SK-N-DZ (cell line): ENCODE data around the gene OLIG1.

ENCODE experiments used
- DNase-seq: peaks from one replicate; pipeline ENCODE4 v3.0.0-alpha.2; 2015; ENCODE audit warnings: low spot score

OLIG1 gene

DNA sequence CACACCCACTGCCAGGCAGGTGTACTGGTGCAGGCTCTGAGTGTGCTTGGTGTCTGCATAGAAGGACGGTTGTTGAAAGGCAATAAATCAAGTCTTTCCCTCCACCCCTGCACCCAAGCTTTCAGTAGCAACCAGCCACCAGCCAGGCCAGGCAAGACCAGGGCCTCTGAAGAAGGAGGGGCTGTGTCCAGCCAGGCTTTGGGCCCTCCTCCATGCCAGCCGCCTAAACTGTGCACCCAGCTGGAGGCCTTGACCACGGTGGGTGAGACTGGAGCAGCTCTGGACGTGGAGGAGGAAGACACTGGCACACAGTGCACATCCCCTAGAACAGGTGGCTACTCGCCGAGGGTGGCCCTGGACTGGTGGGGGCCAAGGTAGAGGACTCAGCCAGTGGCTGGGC is 39.3 kb upstream of the OLIG1 start:
- no peak for DNase-seq

DNA sequence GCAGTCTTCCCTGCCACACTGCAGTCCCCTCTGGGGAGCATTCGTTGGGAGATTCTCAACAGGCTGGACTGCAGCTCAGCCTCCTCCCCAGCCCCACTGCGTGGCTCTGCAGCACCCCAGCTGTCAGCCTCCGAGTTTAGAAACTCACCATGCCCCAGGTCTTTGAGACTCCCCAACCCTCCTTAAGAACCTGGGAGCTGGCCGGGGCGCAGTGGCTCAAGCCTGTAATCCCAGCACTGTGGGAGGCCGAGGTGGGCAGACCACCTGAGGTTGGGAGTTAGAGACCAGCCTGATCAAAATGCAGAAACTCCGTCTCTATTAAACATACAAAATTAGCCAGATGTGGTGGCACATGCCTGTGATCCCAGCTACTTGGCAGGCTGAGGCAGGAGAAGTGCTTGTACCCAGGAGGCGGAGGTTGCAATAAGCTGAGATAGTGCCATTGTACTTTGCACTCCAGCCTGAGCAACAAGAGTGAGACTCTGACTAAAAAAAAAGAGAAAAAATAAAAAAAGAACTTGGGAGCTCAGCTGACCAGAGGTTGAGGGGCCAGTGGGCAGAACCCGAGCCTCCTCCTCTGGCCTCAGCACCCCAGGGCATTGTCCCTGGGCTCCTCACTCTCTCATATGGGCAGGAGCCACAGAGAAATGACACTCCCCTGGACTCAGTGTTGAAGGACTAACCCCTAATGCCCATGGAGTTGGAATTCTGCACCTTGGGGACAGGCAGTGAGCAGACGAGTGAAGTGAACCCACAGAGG is 38.6 kb upstream of the OLIG1 start:
- no peak for DNase-seq

DNA sequence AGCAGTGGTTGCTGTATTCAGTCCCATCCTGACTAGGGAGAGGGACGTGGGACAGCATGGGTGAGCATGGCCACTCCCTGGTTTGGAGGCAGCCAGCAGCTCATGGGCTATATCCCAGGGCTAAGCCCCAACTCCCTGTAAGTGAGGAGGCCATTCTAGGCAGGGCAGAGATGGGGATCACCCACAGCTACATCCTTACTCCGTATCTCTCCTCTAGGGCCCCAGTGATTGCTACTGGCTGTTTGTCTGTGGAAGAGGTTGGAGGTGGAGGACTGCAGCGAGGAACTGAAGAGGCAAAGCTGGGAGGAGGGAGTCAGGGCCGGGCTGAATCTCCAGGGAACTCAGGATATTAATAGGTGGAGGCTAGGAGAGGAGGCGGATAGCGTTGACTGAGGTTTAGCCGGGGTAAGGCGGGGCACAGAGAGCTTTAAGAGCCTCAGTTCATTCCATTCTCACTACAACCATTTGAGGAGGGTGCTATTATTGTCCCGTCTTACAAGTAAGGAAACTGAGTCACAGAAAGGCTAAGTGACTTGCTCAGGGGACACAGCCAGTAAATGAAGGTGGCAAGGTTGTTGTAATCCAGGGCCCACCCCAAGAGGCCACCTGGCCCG is 37.4 kb upstream of the OLIG1 start:
- DNase-seq: no peak

DNA sequence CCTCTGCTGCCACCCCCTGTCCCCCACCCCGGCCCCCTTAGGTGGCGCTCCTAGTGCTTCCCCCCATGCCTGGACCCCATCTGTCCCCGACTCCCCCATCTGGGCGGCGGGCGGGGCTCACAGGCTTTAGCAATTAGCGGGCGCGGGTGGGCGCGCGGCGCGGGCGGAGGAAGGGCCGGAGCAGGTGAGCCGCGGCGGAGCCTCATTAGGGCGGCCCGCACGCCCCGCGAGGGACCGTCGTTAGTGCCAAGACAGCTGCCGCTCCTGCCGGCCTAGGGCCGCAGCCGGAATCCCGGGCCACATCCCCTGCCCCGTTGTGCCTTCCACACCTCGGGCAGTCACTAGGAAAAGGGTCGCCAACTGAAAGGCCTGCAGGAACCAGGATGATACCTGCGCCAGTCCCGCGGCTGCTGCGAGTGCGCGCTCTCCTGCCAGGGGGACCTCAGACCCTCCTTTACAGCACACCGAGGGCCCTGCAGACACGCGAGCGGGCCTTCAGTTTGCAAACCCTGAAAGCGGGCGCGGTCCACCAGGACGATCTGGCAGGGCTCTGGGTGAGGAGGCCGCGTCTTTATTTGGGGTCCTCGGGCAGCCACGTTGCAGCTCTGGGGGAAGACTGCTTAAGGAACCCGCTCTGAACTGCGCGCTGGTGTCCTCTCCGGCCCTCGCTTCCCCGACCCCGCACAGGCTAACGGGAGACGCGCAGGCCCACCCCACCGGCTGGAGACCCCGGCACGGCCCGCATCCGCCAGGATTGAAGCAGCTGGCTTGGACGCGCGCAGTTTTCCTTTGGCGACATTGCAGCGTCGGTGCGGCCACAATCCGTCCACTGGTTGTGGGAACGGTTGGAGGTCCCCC is 36.6 kb upstream of the OLIG1 start:
- DNase-seq: no peak

DNA sequence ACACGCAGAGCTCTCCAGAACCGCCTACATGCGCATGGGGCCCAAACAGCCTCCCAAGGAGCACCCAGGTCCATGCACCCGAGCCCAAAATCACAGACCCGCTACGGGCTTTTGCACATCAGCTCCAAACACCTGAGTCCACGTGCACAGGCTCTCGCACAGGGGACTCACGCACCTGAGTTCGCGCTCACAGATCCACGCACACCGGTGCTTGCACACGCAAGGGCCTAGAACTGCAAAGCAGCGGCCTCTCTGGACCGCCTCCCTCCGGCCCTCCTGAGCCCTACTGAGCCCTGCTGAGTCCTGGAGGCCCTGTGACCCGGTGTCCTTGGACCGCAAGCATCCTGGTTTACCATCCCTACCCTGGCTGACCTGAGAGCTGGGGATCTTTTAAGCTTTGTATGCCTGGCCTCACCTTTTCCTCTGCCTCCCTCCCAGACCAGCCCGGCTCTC is 36.0 kb upstream of the OLIG1 start:
- DNase-seq: no peak

DNA sequence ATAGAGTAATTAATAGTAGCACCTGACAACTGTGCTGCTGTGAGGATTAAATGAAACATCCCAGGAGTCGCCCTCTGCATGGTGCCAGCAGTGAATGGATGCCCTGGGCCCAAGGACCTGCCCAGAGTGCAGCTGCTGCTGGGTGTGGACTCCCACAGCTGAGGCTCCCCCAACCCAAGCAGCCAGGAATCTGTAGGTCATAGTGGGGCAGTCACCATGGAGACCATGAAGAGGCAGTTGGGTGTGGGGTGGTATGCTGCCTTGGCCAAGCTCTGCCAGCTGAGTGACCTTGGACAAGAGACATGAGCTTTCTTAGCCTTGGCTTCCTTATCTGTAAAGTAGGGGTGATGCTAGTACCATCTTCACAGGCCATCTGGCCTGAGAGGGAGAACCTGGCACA is 34.8 kb upstream of the OLIG1 start:
- DNase-seq: no peak

DNA sequence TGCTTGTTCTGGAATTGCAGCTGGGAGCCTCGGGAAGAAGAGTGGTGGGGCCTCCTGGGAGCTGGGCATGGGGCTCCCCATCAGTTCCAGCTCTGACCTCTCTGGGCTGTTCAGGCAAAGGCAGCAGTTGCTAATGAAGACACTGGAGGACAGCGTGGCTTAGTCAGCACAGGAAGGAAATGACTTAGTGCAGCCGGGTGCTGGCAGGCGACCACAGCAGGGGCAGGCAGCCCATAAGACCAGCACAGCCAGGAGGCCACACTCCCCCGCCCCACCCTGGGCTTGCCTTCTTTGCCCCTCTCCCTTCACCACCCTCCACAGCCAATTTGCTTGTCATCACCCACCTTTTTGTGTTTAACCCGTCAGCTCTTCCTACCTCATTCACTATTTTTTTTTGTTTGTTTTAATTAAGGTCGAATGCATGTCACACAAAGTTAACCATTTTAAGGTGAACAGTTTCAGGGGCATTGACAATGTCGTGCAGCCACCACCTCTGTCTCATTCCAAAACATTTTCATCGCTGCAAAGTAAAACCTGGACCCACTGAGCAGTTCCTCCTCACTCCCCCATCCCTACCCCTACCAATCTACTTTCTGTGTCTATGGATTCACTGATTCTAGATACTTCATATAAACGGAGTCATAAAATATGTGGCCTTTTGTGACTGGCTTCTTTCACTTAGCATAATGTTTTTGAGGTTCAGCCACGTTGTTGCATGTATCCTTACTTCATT is 33.3 kb upstream of the OLIG1 start:
- DNase-seq: no peak

DNA sequence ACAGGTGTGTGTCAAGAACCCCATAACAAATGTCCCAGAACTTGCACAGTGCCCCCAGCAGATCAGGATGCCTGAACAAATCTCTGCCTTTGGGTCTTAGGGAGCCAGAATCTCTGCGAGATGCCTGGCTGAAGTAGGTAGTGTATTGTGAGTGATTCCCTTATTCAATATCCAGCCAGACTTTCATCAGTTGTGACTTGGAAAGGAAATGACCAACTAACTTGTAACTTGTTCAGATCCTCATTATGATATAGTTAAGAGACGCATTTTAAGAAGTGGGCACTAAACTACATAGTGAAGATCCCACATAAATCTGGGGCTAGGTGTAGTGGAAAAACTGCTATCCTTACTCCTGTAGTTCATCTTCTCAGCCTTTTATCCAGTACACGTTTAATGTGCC is 32.4 kb upstream of the OLIG1 start:
- no peak for DNase-seq

DNA sequence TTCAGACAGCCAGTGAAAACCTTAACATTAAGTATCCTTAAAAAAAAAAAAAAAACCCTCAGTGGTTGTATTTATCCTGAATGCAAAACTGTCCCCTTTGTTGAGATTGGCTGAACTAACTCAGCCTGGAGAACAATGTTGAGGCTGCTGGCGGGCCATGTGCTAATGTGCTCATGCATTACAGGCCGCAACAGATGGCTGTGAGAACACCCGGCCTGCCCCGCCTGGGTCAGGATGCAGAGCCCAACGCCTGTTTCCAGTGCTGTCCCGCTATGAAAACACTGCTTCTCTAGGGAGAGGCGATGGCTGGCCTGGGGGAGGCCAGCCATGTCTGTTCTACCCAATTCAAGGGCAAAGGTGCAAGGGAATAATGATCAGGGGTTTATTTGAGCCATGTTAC is 30.4 kb upstream of the OLIG1 start:
- DNase-seq: no peak

DNA sequence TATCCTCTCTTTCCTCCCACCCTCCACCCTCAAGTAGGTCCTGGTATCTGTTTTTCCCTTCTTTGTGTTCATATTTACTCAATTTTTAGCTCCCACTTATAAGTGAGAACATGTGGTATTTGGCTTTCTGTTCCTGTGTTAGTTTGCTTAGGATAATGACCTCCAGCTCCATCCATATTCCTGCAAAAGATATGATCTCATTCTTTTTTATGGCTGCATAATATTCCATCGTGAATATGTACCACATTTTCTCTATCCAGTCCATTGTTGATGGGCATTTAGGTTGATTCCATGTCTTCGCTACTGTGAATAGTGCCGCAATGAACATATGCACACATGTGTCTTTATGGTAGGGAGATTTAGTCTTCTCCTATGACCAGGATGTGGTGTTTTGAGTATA is 29.7 kb upstream of the OLIG1 start:
- DNase-seq: no peak

DNA sequence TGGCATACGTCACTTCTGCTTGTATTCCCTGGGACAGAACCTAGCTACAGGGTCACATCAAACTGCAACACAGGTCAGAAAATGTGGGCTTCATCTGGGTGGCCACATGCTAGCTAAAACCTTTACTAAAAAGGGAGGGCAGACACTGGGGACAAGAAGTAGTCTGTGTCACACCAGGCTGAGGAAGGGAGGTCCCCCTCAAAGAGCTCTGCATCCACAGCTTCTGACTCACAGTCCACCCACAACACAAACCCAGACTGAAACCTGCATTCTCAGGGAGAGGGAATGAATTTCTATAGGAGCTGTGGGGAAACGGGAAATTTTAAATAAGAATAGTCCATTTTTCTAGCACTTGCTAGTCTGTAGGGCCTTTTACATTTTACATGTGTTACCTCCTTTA is 28.0 kb upstream of the OLIG1 start:
- DNase-seq: no peak

DNA sequence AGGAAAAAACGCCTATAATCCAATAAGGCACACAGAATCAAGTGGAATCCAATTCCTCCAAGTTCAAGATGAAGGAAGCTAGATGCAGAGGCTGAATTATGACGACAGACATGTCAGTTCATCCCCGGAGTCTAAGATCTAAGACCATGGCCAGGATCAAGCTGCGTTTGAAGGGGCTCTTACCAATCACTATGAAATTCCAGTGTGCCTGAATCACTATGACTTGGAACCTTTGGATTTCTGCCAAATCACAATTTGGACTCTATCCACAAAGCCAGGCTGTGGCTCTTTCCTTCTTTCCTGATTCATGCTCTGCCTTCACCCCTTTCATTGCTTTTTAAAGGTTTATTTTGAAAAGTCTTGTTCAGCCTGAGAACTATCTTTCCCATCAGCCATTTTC is 27.1 kb upstream of the OLIG1 start:
- no peak for DNase-seq

DNA sequence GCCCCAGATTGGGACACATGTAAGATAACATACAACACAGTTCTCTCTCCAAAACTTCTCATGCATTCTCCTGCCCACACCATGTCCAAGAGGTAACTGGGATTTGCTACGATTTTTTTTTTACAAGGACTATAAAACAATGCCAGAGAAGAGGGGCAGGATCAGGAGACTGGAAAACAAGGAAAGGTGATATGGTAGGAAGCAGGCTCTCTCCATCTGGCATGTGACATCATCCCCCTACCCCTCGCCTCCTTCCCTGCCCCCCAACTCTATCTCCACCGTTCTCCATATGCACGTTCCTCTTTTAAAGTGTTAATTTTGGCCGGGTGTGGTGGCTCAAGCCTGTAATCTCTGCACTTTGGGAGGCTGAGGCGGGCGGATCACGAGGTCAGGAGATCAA is 23.5 kb upstream of the OLIG1 start:
- DNase-seq: no peak

DNA sequence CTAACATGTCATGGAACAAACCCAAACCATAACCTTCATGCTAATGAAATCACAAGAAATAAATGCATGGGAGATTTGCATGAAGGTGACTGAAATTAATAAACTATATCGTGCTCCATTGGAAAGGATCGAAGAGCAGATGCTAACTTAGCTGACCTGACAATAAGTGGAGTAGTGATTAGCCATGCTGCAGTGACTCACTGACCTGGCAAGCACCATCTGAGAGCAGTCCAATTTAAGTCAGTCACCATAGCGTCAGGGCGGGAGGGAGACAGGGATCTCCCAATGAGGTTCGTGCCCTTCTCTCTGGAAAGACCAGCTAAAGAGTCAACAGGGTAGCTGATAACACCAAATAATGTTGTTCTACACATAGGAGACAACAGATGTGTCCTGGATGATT is 22.7 kb upstream of the OLIG1 start:
- no peak for DNase-seq

DNA sequence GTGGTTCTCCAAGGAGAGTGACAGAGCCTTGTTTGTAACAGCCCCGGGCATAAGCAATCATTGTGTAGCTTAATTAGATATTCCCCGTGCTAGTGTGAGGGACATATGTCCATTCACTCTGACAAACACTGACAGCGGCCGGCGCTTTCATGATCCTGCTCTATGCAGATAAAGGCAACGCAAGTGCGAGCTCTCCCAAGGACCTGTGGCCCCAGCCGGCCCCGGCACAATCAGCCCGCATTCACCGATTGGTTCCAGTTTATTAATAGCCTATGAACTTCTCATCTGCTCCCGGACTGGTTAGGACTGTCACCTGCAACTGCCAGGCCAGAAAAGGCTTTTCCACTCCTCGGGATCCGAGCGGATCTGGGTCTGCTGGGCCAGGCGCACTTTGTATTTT is 18.0 kb upstream of the OLIG1 start:
- no peak for DNase-seq

DNA sequence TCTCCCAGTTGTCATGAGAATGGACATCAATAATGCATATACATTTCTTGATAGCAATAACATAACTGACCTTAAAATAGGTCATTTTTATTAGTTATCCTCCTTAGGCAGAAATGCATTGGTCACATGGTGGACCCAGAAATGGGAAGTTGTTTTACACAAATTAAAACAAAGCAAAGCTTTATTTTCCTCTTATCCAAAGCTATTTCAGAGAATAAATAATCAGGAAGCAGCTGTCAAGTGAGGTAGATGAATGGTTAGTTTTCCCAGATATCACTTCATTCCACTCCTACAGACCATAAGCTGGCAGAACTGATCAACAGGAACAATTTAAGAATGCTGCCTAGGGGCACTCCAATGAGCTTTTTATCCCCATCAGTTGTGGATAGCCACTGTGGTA is 16.0 kb upstream of the OLIG1 start:
- no peak for DNase-seq

DNA sequence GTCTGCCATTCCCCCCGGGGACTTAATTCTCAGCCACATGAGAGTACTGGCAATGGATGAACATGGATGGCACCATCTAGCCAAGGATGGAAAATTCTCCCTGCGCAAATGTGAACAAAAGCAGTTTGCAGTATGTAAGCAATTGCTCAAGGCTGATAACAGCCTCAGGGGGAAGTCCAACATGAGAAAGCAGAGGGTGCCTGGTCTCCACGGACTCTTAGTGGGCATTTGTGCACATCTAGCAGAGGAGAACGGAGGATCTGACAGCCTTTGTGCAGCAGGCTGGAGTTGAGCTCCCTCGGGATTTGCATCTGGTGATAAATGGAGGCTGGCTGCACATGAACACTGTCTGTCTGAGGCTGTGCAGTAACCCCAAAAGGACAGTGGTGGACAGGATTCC is 13.9 kb upstream of the OLIG1 start:
- DNase-seq: no peak

DNA sequence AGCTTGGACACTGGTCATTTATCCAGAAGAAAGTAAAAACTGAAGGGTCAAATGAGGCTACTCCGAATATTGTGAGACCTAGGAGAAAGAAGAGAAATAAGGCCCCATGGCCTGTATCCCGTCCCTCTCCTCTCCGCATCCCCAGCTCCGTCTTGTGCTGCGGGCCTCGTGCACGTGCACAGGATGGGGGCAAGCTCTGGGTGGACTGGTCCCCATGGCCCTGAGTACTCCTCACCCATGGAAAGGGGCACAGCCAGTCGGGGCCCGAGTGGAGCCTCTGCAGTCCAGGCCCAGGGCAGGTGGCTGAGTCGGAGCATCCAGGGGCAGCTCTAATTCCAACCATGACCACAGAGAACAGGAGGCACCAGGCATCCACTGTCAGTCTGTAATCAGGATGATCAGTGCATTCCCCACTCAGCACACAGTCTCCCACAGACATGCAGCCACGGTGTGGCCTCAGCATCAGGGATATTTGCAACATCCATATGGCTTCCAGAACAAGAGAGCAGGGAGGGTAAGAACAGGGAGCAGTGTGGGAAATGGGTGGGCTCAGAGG is 12.5 kb upstream of the OLIG1 start:
- DNase-seq: no peak

DNA sequence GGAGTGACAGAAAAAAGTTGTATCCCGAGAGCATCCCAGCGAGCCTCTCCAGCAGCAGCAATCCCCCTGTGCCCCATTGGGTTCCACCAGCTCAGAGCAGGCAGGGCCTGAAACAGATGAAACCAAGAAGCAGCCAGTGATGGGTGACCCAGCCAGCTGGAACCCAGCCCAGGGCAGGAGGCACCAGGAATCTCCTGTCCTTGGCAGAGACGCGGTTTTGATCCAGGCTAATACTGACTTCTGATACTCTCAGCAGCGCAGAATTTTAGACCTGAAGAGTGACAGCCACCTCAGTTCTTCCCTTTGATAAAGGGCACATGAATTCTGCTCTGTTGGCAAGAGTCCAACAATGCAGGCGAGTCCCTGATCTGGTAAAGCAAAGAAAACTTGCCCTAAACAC is 11.4 kb upstream of the OLIG1 start:
- no peak for DNase-seq

DNA sequence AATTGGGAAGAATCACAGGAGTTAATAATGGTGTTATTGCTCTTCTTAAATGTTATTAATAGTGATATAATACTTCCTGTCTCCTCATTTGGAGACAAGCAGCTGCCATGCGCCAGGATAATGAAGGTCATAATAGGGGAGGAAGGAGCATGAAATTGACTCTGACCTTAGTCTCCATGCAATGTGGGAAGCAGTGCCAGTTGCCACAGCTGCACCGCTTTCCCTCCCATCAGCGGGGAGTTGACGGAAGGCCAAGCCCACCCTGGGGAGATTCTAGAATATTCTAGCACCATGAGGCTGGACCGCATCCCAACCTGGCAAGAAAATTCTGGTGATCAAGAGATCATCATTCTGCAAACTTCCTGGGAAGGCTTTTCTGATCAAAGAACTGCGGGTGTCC is 11.0 kb upstream of the OLIG1 start:
- DNase-seq: no peak

DNA sequence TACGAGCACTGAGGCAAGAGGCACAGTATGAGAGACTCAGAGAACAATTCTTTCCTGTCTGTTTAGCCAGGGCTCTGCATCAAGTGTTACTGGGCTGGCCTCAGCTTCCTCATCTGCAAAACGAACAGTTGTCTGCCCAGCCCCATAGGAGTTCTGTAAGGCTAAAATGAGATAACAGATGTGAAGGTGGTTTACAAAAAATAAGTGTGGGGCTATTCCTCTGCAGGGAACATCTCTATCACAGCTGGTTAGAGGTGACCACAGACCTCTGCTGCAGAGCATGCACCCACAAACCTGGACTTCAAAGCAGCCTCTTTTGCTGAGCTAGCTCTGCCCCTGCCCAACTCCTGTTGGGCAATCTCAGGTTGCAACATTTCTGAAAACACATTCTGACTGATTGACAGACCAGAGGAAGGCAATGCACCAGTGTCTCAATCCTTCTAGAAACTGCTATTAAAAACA is 10.5 kb upstream of the OLIG1 start:
- no peak for DNase-seq

DNA sequence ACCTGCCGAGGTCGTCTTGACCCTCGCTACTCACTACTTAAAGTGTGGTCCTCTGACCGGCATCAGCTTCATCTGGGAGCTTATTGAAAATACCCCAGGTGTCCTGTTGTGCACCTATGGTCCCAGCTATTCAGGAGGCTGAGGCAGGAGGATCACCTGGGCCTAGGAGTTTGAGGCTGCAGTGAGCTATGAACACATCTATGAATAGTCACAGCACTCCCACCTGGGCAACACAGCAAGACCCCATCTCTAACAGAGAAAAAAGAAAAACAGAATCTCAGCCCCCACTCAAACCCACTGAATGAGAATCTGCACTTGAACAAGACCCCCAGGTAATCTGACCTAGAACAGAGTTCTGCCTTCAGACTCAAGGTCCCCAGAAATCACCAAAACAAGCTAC is 8.7 kb upstream of the OLIG1 start:
- DNase-seq: no peak
